ENCODE data around the gene PCK1.

DNA sequence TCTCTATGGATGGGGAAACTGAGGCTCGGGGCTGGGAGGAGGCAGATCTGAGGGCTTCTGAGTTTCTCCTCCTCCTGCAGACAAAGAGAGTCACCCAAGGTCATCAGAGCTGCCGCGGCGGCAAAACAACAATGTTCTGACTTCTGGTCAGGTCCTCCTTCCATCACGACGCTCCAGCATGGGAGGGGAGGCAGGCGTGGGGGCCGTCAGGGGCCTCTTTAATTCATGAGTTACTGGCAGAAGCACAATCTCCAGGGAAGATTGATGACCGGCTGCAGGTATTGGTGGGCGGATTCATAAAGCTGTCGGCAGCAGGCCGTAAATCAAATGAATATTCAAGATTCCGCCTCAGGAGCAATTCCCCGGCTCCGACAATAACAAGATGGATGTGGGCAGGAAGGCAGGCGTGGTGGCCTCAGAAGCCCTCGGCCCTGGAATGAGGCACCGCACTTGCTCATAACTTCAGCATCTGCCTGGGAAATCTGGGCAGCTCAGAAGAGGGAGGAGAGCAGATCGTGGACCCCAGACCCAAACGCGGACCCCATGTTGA lies 19.1 kb downstream of the PCK1 start:
- TF ChIP-seq POLR2AphosphoS5 (IDR thresholded peaks at IDR 0.05; ENCODE audit: borderline replicate concordance, low read depth, low read length) (peak; percentile 57; the same call in 1 of the 2 replicates), EZH2 (IDR thresholded peaks at IDR 0.05) (no peak), FOXP2 (optimal IDR thresholded peaks at IDR 0.05; ENCODE audit: control extremely low read depth, extremely low read length, insufficient read depth) (no peak)
